K562 (cell line): Measurements from ENCODE around the gene GADD45B. TPM values are rescaled to one million over a fixed set of nuclear protein-coding genes. Genes with fewer than 3 reads are reported as not detected.
A peak's percentile ranks its signal among the peaks of the same experiment; 100 is the strongest.

Experiments
- AFF1 ChIP-seq, 2 experiments: fragments of 450-650 bp; IDR thresholded peaks; 2 replicates each; pipeline ENCODE4 v1.6.1; 2018; ENCODE audit warnings: mild to moderate bottlenecking in 2 of 2, low read depth in 1 of 2; ENCODE audit not compliant: partially characterized antibody in 2 of 2
- BRF1 ChIP-seq: IDR thresholded peaks from 3 replicates; pipeline ENCODE4 v1.6.1; 2011; ENCODE audit warnings: borderline replicate concordance, mild to moderate bottlenecking; ENCODE audit not compliant: insufficient read length; ENCODE audit errors: extremely low read depth
- IRF9 ChIP-seq: fragments of 450-650 bp; IDR thresholded peaks from 2 replicates; pipeline ENCODE4 v1.6.1; 2016; ENCODE audit warnings: missing biosample characterization, missing genetic modification characterization
- POLR3G ChIP-seq: IDR thresholded peaks from 2 replicates; pipeline ENCODE4 v1.6.1; 2011; ENCODE audit not compliant: insufficient read length, insufficient replicate concordance; ENCODE audit errors: extremely low read depth
- PRDM10 ChIP-seq: fragments of 450-650 bp; IDR thresholded peaks from 2 replicates; pipeline ENCODE4 v1.6.1; 2018; ENCODE audit not compliant: partially characterized antibody
- SMAD1 ChIP-seq: fragments of 150-350 bp; IDR thresholded peaks from 2 replicates; pipeline ENCODE4 v1.6.1; 2014; ENCODE audit warnings: low read length, low read depth; ENCODE audit not compliant: partially characterized antibody
- SP1 ChIP-seq: sonication (generic); formaldehyde crosslinking; IDR thresholded peaks from 2 replicates; pipeline ENCODE4 v1.8.1; 2022; ENCODE audit warnings: mild to moderate bottlenecking, missing genetic modification reagents
- TFE3 ChIP-seq: fragments of 450-650 bp; formaldehyde crosslinking; IDR thresholded peaks from 2 replicates; pipeline ENCODE4 v1.4.0; 2020; ENCODE audit warnings: mild to moderate bottlenecking, mixed read lengths
- U2AF2 ChIP-seq: fragments of 200-400 bp; formaldehyde crosslinking; optimal IDR thresholded peaks from 2 replicates; pipeline ENCODE3; 2017; ENCODE audit warnings: low read depth, mild to moderate bottlenecking, low read length
- ZNF449 ChIP-seq: fragments of 250-450 bp; sonication (Bioruptor Pico); IDR thresholded peaks from 2 replicates; pipeline ENCODE4 v1.8.0; 2022; ENCODE audit warnings: moderate library complexity, mild to moderate bottlenecking, inconsistent platforms
- ZNF561 ChIP-seq: fragments of 450-650 bp; formaldehyde crosslinking; conservative IDR thresholded peaks from 2 replicates; pipeline ENCODE4 v1.4.0; 2020; ENCODE audit warnings: mild to moderate bottlenecking, moderate library complexity
- polyA plus RNA-seq, 8 experiments: library from polyadenylated mRNA; depleted of rRNA in 4 of 8; stranded (reverse) in 5 of 8; unstranded in 3 of 8; fragments of >200 nt; fragmentation: Nextera tagmentation in 2 of 8; fragmentation: Illumina TruSeq in 1 of 8; extraction: Ambion mirVana in 2 of 8; extraction: Trizol in 1 of 8; gene quantifications; 2 replicates each; pipeline versions ENCODE4 v1.2.1 to v1.2.3, GENCODE V29; 2011 to 2014; ENCODE audit warnings: inconsistent platforms in 1 of 8, missing spikeins in 1 of 8
- total RNA-seq, 7 experiments: library from RNA; depleted of rRNA in 6 of 7; stranded (reverse); fragments of >200 nt in 6 of 7; fragmentation: Illumina TruSeq in 2 of 7; extraction: Trizol in 2 of 7; gene quantifications; 2 replicates each; pipeline versions ENCODE4 v1.2.1 to v1.2.3, GENCODE V29; 2011 to 2021; ENCODE audit warnings: low replicate concordance in 1 of 7

The GADD45B gene
- total and polyA plus RNA-seq, 9 of the 15 experiments (the other 6 are each of a cell fraction or from before 2014, with no cell fraction given), result 0.06 to 4.1 (median 2.1) TPM

- no peak for TF ChIP-seq ZNF561 (CRISPR knock-in tag)
- no peak for TF ChIP-seq BRF1
- peak; percentile 88; the same call in 1 of the 2 replicates for TF ChIP-seq SP1 (CRISPR knock-in tag)
- TF ChIP-seq ZNF449 (CRISPR knock-in tag), result no peak
- peak; percentile 49 to 94 for TF ChIP-seq AFF1 (IDR thresholded peaks at IDR 0.05; ENCODE audit: low read depth in 1 of 2, partially characterized antibody in 2 of 2)
- peak; percentile 38 for TF ChIP-seq SMAD1
- TF ChIP-seq TFE3 (CRISPR knock-in tag), result peak; percentile 99
- peak; percentile 29; the same call in 1 of the 2 replicates for TF ChIP-seq IRF9 (tag)
- peak; percentile 87 for TF ChIP-seq PRDM10
- no peak for TF ChIP-seq POLR3G
- TF ChIP-seq U2AF2, result no peak
Measured at GRCh38 chr19:2427429-2428320, 48.3 kb upstream of the GADD45B start, which contains the start of gene TIMM13 (continued).
